NCI-H146 (cell line): ENCODE measurements around the gene GRAMD1B.

Source experiments
- DNase-seq: peaks from one replicate; lab custom pipeline; 2025; lab: John Stamatoyannopoulos, UW

GRAMD1B gene

DNA sequence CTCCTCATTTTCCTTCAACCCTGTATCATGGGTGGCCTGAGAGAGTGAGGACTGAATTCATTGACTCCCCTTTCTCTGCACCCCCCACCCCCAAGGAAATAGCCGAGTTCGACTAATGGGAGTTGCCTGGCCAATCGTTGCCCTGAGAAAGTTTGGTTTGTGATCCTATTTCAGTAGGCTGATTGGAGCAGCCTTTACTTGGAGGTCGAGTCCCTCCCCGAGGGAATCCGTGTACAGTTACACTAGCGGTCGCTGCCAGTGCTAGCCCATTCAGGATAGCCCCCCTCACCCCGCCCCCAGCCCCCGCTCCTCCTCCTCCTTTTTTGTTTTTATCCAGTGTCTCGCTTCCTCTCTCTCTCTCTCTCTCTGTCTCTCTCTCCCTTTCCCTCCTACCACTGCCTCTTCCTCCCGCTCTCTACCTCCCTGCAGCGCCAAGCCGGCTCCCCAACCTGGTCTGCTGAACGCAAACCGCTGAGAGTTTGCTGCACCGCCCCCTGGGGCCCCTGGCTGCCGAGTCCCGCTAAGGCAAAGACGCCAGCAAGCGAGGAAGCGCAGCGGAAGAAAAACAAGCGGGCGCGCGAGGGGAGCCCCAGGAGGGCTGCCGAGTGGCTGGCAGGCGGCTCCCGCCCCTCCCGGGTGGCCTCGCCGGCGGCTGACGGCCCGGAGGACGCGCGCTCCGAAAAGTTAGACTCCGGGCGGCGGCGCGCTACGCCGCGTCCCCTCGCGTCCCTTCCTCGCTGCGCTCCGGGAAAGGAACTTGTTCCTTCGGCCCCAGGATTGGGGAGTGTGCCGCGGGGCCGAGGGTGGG, at the start of gene GRAMD1B:
Gene GRAMD1B (plus strand): TSS at position 357 of the 808 bp plus-strand sequence. CDS start 524 bp downstream, outside the sequence.
- no peak for DNase-seq

DNA sequence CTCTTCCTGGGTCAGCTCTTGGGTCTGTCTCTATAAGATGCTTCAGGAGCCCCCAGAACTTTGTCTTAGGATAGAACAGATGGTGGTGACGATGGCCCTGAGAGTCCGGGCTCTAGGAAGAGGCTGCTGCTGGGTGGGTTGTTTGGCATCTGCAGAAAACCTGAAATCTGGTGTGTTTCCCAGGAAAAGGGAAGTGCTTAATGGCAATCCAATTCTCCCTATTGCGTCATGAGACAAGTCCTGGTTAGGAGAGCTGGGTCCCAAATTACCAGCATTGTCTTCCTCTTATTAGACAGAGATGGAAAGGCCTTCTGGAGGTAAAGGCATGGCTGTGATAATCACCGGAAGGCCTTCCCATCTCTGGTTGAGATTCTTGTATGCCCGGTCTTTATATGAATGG, 48.9 kb upstream of the GRAMD1B start:
- DNase-seq, result no peak

DNA sequence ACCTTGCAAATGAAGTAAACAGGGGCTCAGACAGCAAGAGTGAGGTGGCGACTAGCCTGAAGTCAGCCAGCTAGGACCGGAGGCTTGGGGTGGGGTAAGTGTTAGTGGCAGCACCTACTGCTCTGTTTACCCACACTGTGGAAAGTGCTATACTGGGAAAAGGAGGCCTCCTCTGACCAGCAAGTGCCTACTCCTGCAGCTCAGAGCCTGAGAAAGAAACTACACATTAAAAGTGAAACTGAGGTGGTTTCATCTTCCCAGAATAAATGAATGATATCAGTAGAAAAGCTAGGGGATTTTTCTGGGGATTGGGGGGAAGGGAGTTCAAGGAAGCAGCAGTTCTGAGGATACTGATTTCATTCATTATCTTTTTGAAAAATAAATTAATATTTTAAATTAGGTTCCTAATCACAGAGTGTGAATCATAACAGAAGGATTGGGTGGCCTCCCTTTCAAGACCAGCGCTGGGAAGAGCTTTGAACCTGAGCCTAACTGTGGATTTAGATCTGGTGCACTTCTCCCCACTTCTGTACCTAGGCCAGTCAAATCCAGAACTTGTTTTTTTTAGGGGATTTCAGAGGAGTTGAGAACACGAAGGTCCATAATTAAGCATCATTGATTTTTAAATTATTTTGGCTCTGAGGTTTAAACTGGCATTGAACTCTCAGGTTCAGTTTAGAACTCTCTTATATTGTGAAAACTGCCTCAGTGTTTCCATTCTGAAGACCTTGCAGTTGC, 48.1 kb upstream of the GRAMD1B start:
- DNase-seq, result no peak

DNA sequence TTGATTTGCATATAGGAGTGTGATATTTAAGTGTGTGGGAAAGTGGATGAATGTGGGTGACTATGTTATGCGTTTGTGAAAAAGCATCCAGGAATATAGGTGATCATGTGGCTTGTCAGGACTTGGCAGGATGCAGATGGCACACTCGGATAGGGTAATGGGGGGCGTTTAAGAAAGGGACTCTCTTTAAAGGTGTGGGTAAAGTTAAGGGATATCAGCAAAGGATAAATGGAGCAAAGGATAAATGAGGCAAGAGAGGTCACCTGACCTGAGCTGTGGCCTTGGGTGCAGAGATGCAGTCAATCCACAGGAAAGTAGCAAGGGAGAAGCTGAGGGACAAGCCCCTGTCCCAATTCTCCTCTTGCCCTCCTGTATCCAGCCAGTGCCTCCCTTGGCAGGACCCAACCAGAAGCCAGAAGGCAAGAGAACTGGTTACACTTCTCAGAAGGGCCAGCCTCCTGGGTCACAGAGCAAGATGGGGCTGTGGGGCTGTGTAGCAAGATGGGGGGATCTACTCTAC, 47.5 kb upstream of the GRAMD1B start:
- DNase-seq, result no peak

DNA sequence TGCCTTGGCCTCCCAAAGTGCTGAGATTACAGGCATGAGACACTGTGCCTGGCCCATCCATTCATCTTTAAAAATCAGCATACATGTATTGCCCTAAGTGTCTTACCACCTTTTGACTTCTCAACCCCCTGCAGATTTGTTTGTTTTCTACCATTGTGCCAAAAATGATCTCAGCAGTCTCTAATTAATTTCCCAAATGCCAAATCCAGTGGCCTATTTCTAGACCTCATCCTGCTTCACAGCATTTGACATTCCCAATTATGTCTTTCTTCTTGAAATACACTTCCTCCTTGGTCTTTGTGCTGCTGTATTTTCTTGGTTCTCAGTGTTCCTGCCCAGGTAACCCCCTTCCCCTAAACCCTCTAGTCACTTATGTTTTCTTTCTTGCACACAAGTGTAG, 46.0 kb upstream of the GRAMD1B start:
- no peak for DNase-seq

DNA sequence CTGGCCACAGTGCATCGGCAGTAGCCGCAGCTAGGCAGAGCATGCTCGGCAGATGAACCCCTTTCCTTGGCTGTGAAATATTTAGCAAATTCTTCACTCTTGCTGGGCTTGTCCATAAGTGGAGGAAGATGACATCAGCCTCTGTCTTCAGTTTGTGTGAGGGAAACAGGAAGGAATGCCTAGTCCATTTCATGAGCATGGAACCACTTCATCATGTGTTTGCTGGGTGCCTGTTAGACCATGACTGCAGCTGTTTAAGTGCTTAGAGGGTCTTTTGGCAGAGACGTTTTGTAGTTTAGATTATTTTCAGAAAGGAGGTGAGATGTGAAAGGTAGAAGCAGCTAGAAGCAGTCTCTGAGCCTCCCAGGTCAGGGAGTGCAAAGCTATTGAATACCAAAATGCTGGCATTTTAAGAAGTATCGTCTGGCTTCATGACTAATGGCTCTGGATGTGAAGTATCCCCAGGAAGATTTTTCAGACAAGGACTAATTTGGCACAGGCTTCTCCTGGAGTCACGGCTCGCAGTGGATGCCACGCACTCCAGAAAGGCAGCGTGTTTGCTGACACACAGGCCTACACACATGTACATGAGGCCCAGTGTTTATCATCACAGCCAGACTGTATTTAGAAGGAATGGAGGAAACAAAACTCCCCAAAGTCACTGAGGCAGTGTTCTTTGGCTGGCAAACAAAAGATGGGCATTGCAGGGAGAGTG, 43.1 kb upstream of the GRAMD1B start:
- DNase-seq, result no peak

DNA sequence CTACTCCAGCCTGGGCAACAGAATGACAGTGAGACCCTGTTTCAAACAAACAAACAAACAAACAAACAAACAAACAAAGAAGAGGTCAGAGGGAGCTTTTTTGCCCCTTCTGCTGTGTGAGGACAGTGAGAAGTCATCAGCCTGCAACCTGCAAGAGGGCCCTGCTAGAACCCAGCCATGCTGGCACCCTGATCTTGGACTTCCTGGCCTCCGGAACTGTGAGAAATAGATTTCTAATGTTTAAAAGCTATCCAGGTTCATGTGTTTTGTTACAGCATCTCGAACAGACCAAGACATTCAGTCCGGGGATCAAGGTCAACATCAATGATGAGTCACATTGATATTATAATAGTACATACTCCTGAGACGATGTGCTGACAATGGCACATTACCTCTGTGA, 41.4 kb upstream of the GRAMD1B start:
- DNase-seq, result no peak

DNA sequence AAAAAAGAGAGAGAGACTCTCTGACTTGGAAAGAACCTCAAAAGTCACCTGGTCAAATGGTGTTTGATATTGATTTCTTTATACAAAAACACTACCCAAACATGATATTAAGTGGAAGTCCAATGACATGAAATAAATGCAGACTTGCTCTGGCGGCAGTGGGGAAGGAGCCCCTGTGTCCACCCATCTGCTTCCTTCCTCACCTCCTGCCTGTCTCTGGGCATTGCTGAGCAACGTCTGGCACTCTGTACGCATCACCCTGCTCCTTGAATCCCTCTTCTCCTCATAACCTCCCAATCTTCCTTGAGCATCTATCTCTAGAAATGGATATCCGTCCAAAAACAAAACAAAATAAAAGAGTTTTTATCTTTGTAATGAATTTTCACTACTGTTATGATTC, 39.9 kb upstream of the GRAMD1B start:
- no peak for DNase-seq

DNA sequence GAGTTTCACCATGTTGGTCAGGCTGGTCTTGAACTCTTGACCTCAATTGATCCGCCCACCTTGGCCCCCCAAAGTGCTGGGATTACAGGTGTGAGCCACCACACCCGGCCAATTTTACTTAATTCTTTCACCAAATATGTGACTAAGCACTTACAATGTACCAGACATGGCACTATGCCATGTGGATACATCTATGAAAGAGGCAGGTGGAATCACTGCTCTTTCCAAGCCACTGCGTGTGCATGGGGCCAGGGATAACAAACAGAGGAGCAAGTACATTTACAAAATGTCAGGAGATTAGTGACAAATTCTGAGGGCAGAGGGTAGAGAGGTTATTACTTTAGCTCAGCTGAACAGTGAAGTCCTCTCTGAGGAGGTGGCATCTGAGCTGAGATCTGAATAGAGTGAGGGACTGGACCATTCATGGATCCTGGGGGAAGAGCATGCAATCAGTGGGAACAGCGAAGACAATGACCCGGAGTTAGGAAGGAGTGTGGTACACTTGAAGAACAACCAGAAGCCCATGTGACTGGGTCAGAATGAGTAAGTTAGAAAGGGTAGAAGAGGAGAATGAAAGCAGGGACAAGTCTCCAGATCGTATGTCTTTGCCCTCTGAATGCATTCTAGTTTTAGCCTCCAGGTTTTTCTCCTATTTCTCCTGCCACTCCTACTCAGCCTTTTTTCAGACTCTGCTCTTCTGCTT, 38.3 kb upstream of the GRAMD1B start:
- no peak for DNase-seq

DNA sequence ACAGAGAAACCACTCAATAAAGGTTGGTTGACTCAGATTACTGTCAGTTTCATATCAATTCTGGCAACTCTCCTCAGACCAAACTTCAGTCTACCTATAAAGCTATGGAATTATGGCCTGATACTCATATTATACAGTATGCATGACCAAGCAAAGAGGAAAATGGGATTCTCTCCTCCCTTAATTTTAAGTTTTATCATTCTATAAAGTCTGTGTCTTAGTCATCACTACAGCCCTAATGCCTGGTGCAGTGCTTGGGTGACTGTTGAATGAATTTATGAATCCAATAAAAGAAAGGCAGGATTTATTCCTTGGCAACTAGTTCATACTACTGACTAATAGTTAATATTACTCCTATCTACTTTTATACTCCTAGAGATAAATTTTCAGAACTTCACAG, 37.6 kb upstream of the GRAMD1B start:
- DNase-seq, result no peak

DNA sequence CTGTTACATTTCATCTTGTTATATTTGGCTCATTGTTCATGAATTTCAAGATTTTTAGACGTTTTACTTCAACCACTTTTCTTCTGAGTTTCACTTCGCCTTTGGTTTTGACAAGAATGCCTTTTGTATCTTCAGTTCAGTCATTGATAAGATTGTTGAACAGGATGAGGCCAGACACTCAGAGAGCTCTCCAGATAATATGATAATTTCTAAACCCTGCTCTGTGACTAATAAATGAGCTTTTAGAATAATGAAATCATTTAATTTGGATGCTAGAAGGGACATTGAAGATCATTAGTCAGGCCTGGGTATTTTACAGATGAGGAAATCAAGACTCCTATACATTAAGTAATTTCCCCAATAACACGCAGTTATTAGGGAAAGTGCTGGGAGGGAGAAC, 37.2 kb upstream of the GRAMD1B start:
- DNase-seq, result no peak

DNA sequence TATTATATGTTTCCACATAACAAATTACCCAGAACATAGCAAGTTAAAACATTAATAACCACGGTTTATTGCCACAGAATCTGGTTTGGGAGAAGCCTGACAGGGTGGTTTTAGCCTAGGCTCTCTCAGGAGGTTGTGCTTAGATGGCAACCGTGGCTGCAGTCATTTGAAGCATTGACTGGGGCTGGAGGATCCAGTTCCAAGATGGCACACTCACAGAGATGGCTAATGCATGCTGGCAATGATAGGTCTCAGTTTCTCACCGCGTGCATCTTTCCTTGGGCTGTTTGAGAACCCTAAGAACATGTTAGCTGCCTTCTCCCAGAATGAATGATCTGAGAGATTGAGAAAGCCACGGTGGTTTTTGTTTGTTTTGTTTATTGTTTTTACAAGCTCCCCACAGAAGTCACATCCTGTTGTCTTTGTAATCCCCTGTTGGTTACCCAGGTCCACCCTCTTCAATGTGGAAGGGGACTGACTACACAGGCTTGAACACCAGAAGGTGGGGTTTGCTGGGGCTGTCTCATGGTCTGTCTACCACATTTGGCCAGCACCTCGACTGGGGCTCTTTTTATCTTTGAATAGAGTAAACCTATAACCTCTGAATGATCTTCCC, 36.6 kb upstream of the GRAMD1B start:
- no peak for DNase-seq

DNA sequence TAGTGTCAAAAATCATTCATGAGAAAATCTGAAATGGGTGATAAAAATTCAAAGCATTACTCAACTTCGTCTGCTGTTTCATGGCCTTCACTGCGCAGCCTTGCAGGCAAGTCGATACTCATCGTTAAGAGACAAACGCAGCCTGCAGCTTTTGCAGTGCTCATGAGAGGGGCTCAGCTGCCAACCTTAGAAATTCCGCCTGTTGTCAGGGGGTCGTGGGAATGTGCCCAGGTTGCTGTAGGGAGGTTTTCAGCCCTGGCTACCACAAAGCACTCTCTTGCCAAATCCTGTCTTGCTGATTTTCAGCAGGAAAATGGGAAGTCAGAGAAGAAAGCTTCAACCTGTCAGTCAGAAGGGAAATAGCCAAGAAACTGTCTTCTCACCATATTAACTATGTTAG, 25.4 kb upstream of the GRAMD1B start:
- DNase-seq, result no peak

DNA sequence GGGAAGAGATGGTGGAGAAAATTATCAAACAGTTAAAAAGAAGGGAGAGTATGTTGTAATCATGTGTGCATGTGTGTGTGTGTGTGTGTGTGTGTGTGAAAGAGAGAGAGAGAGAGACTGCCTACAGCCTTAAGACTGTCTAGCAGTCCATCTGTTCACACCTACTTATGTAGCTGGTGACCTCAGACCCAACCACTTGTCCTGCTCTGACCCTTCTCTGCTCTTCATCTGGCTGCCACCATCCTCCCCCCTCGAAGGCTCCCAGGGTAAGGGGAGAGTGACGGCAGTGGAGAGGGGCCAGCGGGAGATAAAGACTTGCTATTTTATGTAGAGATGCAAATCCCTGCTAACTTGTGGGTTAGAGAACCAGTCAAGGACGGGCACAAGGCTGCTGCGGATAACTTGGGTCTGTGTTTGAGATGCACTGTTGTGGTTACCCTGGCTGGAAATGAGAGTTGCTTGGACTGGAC, 24.9 kb upstream of the GRAMD1B start:
- no peak for DNase-seq

DNA sequence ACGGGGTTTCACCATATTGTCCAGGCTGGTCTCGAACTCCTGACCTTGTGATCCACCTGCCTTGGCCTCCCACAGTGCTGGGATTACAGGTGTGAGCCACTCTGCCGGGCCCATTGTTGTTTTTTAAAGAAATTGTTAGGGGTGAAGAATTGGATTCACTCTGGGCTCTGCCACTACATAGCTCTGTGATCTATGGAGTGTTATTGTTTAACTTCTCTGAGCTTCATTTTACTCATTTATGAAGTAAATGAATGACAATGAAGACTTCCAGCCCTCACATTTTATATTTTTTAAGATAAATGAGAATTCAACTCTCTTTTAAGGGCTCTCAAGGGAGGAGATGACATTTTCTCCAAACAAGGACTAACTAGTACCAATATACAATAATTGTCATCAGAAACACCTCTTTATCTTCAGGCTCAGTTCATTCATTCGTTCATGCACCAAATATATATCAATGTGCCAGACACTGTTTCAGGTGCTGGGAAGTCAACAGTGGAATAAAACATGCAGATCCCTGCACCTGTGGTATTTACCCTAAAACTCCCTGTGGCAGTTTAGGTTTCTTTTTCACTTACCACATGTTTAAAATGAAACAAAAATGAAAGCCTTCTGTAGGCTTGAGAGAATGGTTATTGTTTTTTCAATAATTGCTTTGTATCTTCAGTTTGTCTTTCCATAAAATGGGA, 23.5 kb upstream of the GRAMD1B start:
- no peak for DNase-seq

DNA sequence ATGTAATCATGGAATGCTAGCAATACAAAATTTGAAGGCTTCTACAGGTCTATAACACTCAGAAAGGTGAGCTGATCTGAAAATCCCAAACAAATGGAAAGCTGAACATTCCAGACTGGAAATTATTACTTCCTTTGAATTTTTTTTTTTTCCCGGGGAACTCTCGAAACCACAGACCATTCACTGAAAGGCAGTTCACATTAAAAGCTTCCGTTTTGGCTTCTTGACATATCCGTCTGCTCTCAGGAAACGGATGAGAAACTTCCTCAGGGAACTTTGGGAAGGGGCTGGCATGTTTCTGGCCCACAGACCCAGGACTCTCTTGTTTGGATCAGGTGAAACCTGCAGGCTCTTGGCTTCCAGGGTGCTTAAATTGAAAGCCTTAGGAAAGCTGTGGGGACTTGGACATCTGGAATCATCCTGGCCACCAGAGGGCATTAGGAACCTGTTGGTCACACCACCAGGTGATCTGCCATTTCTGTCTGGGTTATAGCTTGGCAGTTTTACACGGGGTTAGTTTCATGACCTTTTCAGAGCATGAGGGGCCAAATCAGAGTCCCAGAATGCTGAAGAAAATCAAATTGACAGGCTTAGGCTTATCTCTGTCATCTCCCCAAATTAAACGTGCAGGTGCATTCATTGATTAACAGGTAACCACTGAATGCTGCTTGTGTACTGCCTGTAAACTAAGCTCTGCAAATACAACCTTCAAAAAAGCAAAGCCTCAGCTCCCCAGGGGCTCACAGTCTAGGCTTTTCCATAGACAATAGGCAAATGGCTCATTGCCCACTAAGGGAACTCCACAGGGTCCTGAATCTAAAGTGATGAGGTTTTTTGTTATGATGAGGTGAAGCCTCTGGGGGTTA, 22.7 kb upstream of the GRAMD1B start:
- DNase-seq, result peak; percentile 36

DNA sequence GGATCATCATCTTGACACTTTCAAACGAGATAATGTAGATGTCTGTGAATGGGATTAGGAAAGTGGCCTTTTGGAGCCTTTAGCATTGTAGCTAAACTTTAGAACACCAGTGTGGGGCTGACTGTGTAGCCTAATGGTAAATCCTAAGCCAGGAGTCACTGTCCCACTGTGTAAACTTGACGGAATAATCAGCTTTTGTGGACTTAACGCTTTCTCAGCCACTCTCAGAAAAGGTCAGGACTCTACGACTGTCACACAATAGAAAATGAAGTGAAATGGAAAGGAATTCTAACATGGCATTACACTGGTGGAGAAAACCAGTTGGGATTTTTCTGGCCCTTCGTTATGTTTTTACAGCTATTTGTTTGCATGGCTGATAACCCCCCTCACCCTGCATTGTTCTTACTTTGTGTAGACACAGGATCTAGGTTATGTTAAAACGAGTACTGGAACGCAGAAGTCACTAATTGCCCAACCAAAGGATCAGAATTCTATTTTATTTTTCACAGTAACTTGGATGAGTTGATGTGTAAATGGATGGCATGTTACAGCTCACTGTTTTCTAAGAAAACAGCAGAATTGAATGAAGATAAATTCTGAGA, 22.0 kb upstream of the GRAMD1B start:
- no peak for DNase-seq

DNA sequence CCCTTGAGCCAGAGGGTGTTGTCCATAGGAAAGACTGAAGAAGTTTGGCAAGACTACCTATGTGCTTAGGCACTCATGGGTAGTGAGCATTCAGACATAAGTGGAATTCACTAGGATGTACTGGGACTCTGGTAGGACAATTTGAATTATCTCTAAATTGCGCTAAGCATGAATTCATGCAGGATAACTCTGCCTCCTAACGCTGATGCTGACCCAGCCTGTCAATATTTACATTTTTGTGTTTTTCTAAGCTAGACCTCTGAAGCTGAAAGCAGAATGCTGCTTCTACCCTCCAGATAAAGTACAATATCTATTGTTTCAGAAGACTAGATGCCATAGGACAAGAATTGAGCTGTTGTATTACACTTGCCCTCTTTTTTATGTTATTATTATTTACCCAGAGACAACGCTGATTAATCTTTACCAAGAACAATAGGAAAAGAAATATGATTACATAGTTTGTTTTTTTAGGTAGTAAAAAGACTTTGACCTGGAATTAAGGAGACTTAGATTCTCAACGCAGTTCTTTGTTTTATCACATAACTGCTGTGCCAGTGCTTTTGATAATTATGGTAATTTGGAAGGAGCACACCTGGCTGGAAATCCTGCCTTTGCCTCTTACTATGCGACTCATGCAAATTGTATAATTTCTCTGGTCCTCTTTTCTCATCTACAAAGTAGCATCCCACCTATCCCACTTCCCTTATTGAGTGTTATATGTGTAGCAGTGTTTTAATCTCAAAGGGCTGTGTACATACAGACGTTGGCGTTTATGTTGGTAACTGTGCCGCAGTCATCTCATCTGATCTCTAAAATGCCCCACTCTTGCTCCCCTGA, 21.2 kb upstream of the GRAMD1B start:
- no peak for DNase-seq
